GM23338 (cell line): ENCODE data around the gene UBXN11. TPM values are rescaled to one million over a fixed set of nuclear protein-coding genes. Genes with fewer than 3 reads are reported as not detected.

Experiments
- ATAC-seq: fragments of 200-7000 bp; cut with Tn5 transposase; 3 replicates; pipeline ENCODE4 v1.9.1; 2020
- DNase-seq: peaks from one replicate; pipeline ENCODE4 v3.0.0-alpha.2; 2015; ENCODE audit warnings: low spot score
- H2AFZ ChIP-seq: fragments of 200-600 bp; sonication (generic); 2 replicates; pipeline ENCODE4 v1.8.0; 2016; ENCODE audit warnings: antibody characterized with exemption, mild to moderate bottlenecking, moderate library complexity
- H3F3A ChIP-seq: fragments of 200-600 bp; sonication (generic); replicated peaks from 2 replicates; pipeline ENCODE4 v1.8.0; 2017; ENCODE audit warnings: antibody characterized with exemption, mixed run types, low read depth
- H3K27ac ChIP-seq: fragments of 200-600 bp; sonication (generic); 2 replicates; pipeline ENCODE4 v1.6.1; 2016; ENCODE audit warnings: low read depth
- H3K27me3 ChIP-seq: fragments of 200-600 bp; sonication (generic); 2 replicates; pipeline ENCODE4 v1.8.0; 2016; ENCODE audit warnings: mild to moderate bottlenecking, mixed run types, moderate library complexity; ENCODE audit not compliant: insufficient read depth
- H3K36me3 ChIP-seq: fragments of 200-600 bp; sonication (generic); 2 replicates; pipeline ENCODE4 v1.8.0; 2016; ENCODE audit warnings: mild to moderate bottlenecking; ENCODE audit not compliant: insufficient read depth
- H3K4me1 ChIP-seq: fragments of 200-600 bp; sonication (generic); 2 replicates; pipeline ENCODE4 v1.8.0; 2016; ENCODE audit warnings: mild to moderate bottlenecking, moderate library complexity; ENCODE audit not compliant: insufficient read depth
- H3K4me2 ChIP-seq: fragments of 200-600 bp; sonication (generic); 2 replicates; pipeline ENCODE4 v1.7.1; 2017; ENCODE audit warnings: mixed run types
- H3K4me3 ChIP-seq: fragments of 200-600 bp; sonication (generic); 2 replicates; pipeline ENCODE4 v1.6.1; 2016; ENCODE audit warnings: mixed run types
- H3K79me2 ChIP-seq: fragments of 200-600 bp; sonication (generic); replicated peaks from 2 replicates; pipeline ENCODE4 v1.8.0; 2017; ENCODE audit warnings: mild to moderate bottlenecking; ENCODE audit not compliant: insufficient read depth
- H3K9me2 ChIP-seq: fragments of 200-600 bp; sonication (generic); 2 replicates; pipeline ENCODE4 v1.8.0; 2017; ENCODE audit not compliant: insufficient read depth
- H4K20me1 ChIP-seq: fragments of 200-600 bp; sonication (generic); replicated peaks from 2 replicates; pipeline ENCODE4 v1.8.0; 2017; ENCODE audit warnings: mild to moderate bottlenecking; ENCODE audit not compliant: insufficient read depth
- H3K27ac Mint-ChIP-seq: 2 replicates; pipeline ENCODE4 v1.8.0; 2020; ENCODE audit warnings: inconsistent platforms, mild to moderate bottlenecking, moderate library complexity, mixed read lengths
- H3K27me3 Mint-ChIP-seq: 3 replicates; pipeline ENCODE4 v1.8.0; 2022; ENCODE audit warnings: low read depth, mild to moderate bottlenecking, moderate library complexity, mixed read lengths, inconsistent platforms; ENCODE audit not compliant: insufficient read depth, poor library complexity
- H3K36me3 Mint-ChIP-seq: 3 replicates; pipeline ENCODE4 v1.8.0; 2021; ENCODE audit warnings: low read depth, mild to moderate bottlenecking, inconsistent platforms, moderate library complexity, mixed read lengths
- H3K4me1 Mint-ChIP-seq: 3 replicates; pipeline ENCODE4 v1.8.0; 2020; ENCODE audit warnings: mild to moderate bottlenecking, inconsistent platforms, mixed read lengths
- H3K4me3 Mint-ChIP-seq: 3 replicates; pipeline ENCODE4 v1.8.0; 2021; ENCODE audit warnings: moderate library complexity, mild to moderate bottlenecking, inconsistent platforms, mixed read lengths
- H3K9me3 Mint-ChIP-seq: 3 replicates; pipeline ENCODE4 v1.8.0; 2020; ENCODE audit warnings: moderate library complexity, mild to moderate bottlenecking, inconsistent platforms, mixed read lengths
- CREB1 ChIP-seq: fragments of 250-450 bp; sonication (Bioruptor Pico); IDR thresholded peaks from 2 replicates; pipeline ENCODE4 v1.5.0; 2020; ENCODE audit warnings: low read depth, mild to moderate bottlenecking, moderate library complexity
- EZH2 ChIP-seq: fragments of 200-600 bp; sonication (generic); IDR thresholded peaks from one replicate; pipeline ENCODE4 v1.8.0; 2017; ENCODE audit warnings: antibody characterized with exemption, mild to moderate bottlenecking, low read depth; ENCODE audit not compliant: unreplicated experiment
- EZH2phosphoT487 ChIP-seq: fragments of 200-600 bp; sonication (generic); IDR thresholded peaks from one replicate; pipeline ENCODE4 v1.8.1; 2018; ENCODE audit warnings: antibody characterized with exemption; ENCODE audit not compliant: unreplicated experiment
- JUNB ChIP-seq: IDR thresholded peaks from one replicate; pipeline ENCODE4 v1.6.1; 2016; ENCODE audit warnings: antibody characterized with exemption; ENCODE audit not compliant: unreplicated experiment
- POLR2AphosphoS5 ChIP-seq: IDR thresholded peaks from 2 replicates; pipeline ENCODE4 v1.6.1; 2016; ENCODE audit warnings: antibody characterized with exemption, low read depth
- ZNF331 ChIP-seq: fragments of 250-450 bp; sonication (Bioruptor Pico); IDR thresholded peaks from 2 replicates; pipeline ENCODE4 v1.5.0; 2020; ENCODE audit warnings: low read depth, mild to moderate bottlenecking, moderate library complexity
- polyA plus RNA-seq: library from polyadenylated mRNA; unstranded; fragments of >200 nt; fragmentation: Nextera tagmentation; extraction: Ambion mirVana; gene quantifications from 2 replicates; pipeline ENCODE4 v1.2.1, GENCODE V29; 2016
- total RNA-seq: library from RNA; depleted of rRNA; stranded (reverse); fragments of >200 nt; shearing (Covaris generic); gene quantifications from 2 replicates; pipeline ENCODE4 v1.2.3, GENCODE V29; 2014
- TF ChIP-seq, protein P1 (sequence below): IDR thresholded peaks from 2 replicates; pipeline ENCODE4 v1.6.1; 2016; ENCODE audit warnings: antibody characterized with exemption
- TF ChIP-seq, protein P2 (sequence below): IDR thresholded peaks from one replicate; pipeline ENCODE4 v1.6.1; 2018; ENCODE audit warnings: antibody characterized with exemption; ENCODE audit not compliant: unreplicated experiment
- TF ChIP-seq, protein P3 (sequence below): fragments of 250-450 bp; sonication (Bioruptor Pico); IDR thresholded peaks from 2 replicates; pipeline ENCODE4 v1.5.0; 2020; ENCODE audit warnings: mild to moderate bottlenecking, moderate library complexity

Gene UBXN11
- total and polyA plus RNA-seq, 2 experiments from 2014 or later: 8.0 to 8.3 TPM

DNA sequence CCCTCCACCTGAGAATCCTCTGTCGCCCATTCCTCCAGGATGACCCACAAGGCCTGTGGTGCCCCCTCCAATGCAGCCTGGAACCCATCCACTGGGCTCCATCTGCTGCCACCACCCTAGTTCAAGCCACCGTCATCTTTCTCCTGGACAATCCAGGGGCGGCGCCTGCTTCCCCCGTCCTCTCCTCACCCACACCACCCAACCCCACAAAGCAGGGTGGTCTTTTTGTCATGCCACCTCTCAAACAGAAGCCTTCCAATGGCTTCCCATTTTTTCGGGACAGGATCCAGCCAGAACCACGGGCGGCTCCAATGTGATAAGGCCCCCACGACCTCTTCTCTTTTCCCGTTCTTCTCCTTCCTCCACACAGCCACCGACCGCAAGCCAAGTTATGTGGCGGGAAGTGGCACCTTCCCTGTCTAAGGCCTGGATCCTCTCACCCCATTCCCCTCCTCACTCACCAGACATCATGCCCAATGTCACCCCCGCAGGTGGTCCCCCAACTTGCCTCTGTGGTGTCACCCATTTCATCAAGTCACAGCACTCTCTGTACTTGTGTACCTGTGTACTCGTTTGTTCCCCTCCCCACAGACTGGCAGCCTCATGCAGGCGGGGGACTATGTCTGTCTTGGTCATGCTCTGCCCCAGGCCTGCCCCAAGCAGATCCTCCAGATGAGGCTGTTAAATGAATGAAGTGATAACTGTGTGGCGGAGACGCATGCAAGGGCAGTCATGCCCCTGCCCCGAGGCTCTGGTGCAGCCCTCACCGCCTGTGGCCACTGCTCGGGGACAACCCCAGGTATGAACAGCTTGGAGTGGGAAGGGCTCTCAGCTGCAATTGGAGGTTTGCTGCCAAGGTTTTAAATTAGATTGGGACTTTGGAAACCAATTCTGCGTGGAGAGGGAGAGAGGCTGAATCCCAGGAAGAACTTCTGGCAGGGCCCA, 11.0 kb downstream of the UBXN11 start:
- Mint-ChIP-seq H3K4me1 (peaks cover 14% of the 10 kb centered on the region), H3K4me3 (no peak overlapping the region), H3K36me3 (no peaks in the 10 kb centered on the region; the same call in 2 of the 3 replicates), H3K27me3 (peaks cover 8% of the 10 kb centered on the region), H3K9me3 (no peaks in the 10 kb centered on the region), H3K27ac (no peak overlapping the region)
- Histone ChIP-seq H3K27me3 (no peaks in the 10 kb centered on the region), H3K79me2 (no peaks in the 10 kb centered on the region), H3K4me2 (no peak overlapping the region), H3K36me3 (no peaks in the 10 kb centered on the region), H4K20me1 (no peaks in the 10 kb centered on the region), H2AFZ (no peak overlapping the region), H3K27ac (no peak overlapping the region), H3K4me3 (no peak overlapping the region), H3K9me2 (no peaks in the 10 kb centered on the region), H3K4me1 (peaks cover 1% of the 10 kb centered on the region; the same call in 1 of the 2 replicates), H3F3A (no peaks in the 10 kb centered on the region)
- DNase-seq: no peak
- TF ChIP-seq CREB1 (CRISPR knock-in tag) (no peak), JUNB (no peak), POLR2AphosphoS5 (no peak), EZH2 (no peak), EZH2phosphoT487 (no peak), ZNF331 (CRISPR knock-in tag) (no peak)
- TF ChIP-seq, protein P1, sequence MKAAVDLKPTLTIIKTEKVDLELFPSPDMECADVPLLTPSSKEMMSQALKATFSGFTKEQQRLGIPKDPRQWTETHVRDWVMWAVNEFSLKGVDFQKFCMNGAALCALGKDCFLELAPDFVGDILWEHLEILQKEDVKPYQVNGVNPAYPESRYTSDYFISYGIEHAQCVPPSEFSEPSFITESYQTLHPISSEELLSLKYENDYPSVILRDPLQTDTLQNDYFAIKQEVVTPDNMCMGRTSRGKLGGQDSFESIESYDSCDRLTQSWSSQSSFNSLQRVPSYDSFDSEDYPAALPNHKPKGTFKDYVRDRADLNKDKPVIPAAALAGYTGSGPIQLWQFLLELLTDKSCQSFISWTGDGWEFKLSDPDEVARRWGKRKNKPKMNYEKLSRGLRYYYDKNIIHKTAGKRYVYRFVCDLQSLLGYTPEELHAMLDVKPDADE: no peak
- TF ChIP-seq, protein P2, sequence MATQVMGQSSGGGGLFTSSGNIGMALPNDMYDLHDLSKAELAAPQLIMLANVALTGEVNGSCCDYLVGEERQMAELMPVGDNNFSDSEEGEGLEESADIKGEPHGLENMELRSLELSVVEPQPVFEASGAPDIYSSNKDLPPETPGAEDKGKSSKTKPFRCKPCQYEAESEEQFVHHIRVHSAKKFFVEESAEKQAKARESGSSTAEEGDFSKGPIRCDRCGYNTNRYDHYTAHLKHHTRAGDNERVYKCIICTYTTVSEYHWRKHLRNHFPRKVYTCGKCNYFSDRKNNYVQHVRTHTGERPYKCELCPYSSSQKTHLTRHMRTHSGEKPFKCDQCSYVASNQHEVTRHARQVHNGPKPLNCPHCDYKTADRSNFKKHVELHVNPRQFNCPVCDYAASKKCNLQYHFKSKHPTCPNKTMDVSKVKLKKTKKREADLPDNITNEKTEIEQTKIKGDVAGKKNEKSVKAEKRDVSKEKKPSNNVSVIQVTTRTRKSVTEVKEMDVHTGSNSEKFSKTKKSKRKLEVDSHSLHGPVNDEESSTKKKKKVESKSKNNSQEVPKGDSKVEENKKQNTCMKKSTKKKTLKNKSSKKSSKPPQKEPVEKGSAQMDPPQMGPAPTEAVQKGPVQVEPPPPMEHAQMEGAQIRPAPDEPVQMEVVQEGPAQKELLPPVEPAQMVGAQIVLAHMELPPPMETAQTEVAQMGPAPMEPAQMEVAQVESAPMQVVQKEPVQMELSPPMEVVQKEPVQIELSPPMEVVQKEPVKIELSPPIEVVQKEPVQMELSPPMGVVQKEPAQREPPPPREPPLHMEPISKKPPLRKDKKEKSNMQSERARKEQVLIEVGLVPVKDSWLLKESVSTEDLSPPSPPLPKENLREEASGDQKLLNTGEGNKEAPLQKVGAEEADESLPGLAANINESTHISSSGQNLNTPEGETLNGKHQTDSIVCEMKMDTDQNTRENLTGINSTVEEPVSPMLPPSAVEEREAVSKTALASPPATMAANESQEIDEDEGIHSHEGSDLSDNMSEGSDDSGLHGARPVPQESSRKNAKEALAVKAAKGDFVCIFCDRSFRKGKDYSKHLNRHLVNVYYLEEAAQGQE: no peak
- TF ChIP-seq, protein P3, sequence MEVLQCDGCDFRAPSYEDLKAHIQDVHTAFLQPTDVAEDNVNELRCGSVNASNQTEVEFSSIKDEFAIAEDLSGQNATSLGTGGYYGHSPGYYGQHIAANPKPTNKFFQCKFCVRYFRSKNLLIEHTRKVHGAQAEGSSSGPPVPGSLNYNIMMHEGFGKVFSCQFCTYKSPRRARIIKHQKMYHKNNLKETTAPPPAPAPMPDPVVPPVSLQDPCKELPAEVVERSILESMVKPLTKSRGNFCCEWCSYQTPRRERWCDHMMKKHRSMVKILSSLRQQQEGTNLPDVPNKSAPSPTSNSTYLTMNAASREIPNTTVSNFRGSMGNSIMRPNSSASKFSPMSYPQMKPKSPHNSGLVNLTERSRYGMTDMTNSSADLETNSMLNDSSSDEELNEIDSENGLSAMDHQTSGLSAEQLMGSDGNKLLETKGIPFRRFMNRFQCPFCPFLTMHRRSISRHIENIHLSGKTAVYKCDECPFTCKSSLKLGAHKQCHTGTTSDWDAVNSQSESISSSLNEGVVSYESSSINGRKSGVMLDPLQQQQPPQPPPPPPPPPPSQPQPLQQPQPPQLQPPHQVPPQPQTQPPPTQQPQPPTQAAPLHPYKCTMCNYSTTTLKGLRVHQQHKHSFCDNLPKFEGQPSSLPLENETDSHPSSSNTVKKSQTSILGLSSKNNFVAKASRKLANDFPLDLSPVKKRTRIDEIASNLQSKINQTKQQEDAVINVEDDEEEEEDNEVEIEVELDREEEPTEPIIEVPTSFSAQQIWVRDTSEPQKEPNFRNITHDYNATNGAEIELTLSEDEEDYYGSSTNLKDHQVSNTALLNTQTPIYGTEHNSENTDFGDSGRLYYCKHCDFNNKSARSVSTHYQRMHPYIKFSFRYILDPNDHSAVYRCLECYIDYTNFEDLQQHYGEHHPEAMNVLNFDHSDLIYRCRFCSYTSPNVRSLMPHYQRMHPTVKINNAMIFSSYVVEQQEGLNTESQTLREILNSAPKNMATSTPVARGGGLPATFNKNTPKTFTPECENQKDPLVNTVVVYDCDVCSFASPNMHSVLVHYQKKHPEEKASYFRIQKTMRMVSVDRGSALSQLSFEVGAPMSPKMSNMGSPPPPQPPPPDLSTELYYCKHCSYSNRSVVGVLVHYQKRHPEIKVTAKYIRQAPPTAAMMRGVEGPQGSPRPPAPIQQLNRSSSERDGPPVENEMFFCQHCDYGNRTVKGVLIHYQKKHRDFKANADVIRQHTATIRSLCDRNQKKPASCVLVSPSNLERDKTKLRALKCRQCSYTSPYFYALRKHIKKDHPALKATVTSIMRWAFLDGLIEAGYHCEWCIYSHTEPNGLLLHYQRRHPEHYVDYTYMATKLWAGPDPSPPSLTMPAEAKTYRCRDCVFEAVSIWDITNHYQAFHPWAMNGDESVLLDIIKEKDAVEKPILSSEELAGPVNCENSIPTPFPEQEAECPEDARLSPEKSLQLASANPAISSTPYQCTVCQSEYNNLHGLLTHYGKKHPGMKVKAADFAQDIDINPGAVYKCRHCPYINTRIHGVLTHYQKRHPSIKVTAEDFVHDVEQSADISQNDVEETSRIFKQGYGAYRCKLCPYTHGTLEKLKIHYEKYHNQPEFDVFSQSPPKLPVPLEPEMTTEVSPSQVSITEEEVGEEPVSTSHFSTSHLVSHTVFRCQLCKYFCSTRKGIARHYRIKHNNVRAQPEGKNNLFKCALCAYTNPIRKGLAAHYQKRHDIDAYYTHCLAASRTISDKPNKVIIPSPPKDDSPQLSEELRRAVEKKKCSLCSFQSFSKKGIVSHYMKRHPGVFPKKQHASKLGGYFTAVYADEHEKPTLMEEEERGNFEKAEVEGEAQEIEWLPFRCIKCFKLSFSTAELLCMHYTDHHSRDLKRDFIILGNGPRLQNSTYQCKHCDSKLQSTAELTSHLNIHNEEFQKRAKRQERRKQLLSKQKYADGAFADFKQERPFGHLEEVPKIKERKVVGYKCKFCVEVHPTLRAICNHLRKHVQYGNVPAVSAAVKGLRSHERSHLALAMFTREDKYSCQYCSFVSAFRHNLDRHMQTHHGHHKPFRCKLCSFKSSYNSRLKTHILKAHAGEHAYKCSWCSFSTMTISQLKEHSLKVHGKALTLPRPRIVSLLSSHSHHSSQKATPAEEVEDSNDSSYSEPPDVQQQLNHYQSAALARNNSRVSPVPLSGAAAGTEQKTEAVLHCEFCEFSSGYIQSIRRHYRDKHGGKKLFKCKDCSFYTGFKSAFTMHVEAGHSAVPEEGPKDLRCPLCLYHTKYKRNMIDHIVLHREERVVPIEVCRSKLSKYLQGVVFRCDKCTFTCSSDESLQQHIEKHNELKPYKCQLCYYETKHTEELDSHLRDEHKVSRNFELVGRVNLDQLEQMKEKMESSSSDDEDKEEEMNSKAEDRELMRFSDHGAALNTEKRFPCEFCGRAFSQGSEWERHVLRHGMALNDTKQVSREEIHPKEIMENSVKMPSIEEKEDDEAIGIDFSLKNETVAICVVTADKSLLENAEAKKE (CRISPR knock-in tag): no peak
- no peak for ATAC-seq
